Endothelial cell of umbilical vein (primary cell): ENCODE data around the gene RBMS3. TPM values are rescaled to one million over a fixed set of nuclear protein-coding genes. Genes with fewer than 3 reads are reported as not detected.

ENCODE experiments used
- BruUV-seq: library from RNA; stranded (reverse); fragments of 400-500 nt; replicated peaks from 2 replicates; lab custom pipeline; 2021; lab: Mats Ljungman, UMichigan
- CTCF ChIA-PET: fragments of 300-600, 350-600 bp; sonication (Branson Sonifier 250); formaldehyde crosslinking; loops from one replicate; lab custom pipeline; 2021; ENCODE audit warnings: antibody characterized with exemption, inconsistent platforms; lab: Charles Lee
- POLR2A ChIA-PET: fragments of 300-600, 350-600 bp; sonication (Branson Sonifier 250); formaldehyde crosslinking; loops from one replicate; lab custom pipeline; 2021; ENCODE audit warnings: antibody characterized with exemption, inconsistent platforms; lab: Charles Lee
- DNase-seq: peaks from one replicate; pipeline ENCODE4 v3.0.0-alpha.2; 2011; ENCODE audit warnings: low read depth, low spot score
- FAIRE-seq: peaks from 2 replicates; lab custom pipeline; 2011; peaks lifted over from hg19 to GRCh38; lab: Jason Lieb, UNC
- H2AFZ ChIP-seq: 2 replicates; pipeline ENCODE4 v1.6.0; 2012; ENCODE audit warnings: low read depth, low read length, control low read depth, inconsistent platforms
- H3K27ac ChIP-seq: 2 replicates; pipeline ENCODE4 v1.5.1; 2011; ENCODE audit warnings: low read depth, mild to moderate bottlenecking, control low read depth, low read length, moderate library complexity; ENCODE audit not compliant: insufficient read depth
- H3K27me3 ChIP-seq, 2 experiments: 2 replicates each; pipeline versions ENCODE4 v1.6.0 to v1.6.1; 2011; ENCODE audit warnings: low read length in 2 of 2, mixed read lengths in 1 of 2; ENCODE audit not compliant: control insufficient read depth in 2 of 2, insufficient read depth in 2 of 2
- H3K36me3 ChIP-seq, 2 experiments: 2 replicates in 1 of 2; 3 replicates in 1 of 2; pipeline ENCODE4 v1.5.1; 2011; ENCODE audit warnings: low read length in 2 of 2, mild to moderate bottlenecking in 1 of 2, moderate library complexity in 1 of 2; ENCODE audit not compliant: control insufficient read depth in 2 of 2, insufficient read depth in 2 of 2; ENCODE audit errors: extremely low read depth in 1 of 2
- H3K4me1 ChIP-seq: 3 replicates; pipeline ENCODE4 v1.5.1; 2011; ENCODE audit warnings: mild to moderate bottlenecking, low read length; ENCODE audit not compliant: control insufficient read depth, insufficient read depth; ENCODE audit errors: extremely low read depth
- H3K4me2 ChIP-seq: 2 replicates; pipeline ENCODE4 v1.6.1; 2011; ENCODE audit warnings: low read length, control low read depth, mixed read lengths; ENCODE audit not compliant: insufficient read depth
- H3K4me3 ChIP-seq, 3 experiments: fragments of 200-600 bp in 1 of 3; sonication (generic), shearing (Covaris generic) in 1 of 3; replicated peaks in 1 of 3; 2 replicates each; pipeline ENCODE4 v1.5.1; 2011 to 2016; ENCODE audit warnings: control low read depth in 3 of 3, low read length in 3 of 3, mild to moderate bottlenecking in 2 of 3, inconsistent platforms in 1 of 3, low read depth in 1 of 3, moderate library complexity in 1 of 3; ENCODE audit not compliant: insufficient read depth in 1 of 3
- H3K79me2 ChIP-seq: 2 replicates; pipeline ENCODE4 v1.6.0; 2012; ENCODE audit warnings: low read length, inconsistent platforms; ENCODE audit not compliant: control insufficient read depth, insufficient read depth
- H3K9ac ChIP-seq: replicated peaks from 2 replicates; pipeline ENCODE3; 2011; ENCODE audit warnings: low read length, control low read depth; ENCODE audit not compliant: insufficient read depth; ENCODE audit errors: extremely low read depth
- H3K9me1 ChIP-seq: replicated peaks from 3 replicates; pipeline ENCODE4 v1.6.0; 2011; ENCODE audit warnings: mild to moderate bottlenecking, low read length; ENCODE audit not compliant: control insufficient read depth, insufficient read depth; ENCODE audit errors: extremely low read depth
- H3K9me3 ChIP-seq: replicated peaks from 2 replicates; pipeline ENCODE4 v1.5.1; 2012; ENCODE audit warnings: low read length, inconsistent platforms; ENCODE audit not compliant: control insufficient read depth, insufficient read depth
- H4K20me1 ChIP-seq: replicated peaks from 2 replicates; pipeline ENCODE3; 2011; ENCODE audit warnings: mild to moderate bottlenecking, low read length; ENCODE audit not compliant: control insufficient read depth, insufficient read depth; ENCODE audit errors: extremely low read depth
- CTCF ChIP-seq, 2 donors: IDR thresholded peaks; 1 replicate in 1 of 2; 2 replicates in 1 of 2; pipeline ENCODE4 v1.5.1; 2011; ENCODE audit warnings: low read length in 2 of 2, mild to moderate bottlenecking in 2 of 2, moderate library complexity in 2 of 2, control low read depth in 1 of 2, inconsistent platforms in 1 of 2, low read depth in 1 of 2; ENCODE audit not compliant: insufficient read depth in 1 of 2; ENCODE audit errors: extremely low read depth in 1 of 2
- EZH2 ChIP-seq: IDR thresholded peaks from 2 replicates; pipeline ENCODE4 v1.6.1; 2012; ENCODE audit warnings: borderline replicate concordance, low read depth, mild to moderate bottlenecking, moderate library complexity, low read length, inconsistent platforms; ENCODE audit not compliant: severe bottlenecking
- FOS ChIP-seq: IDR thresholded peaks from 2 replicates; pipeline ENCODE4 v1.6.1; 2011; ENCODE audit warnings: mild to moderate bottlenecking, low read length, moderate library complexity, borderline replicate concordance; ENCODE audit not compliant: insufficient read depth
- GATA2 ChIP-seq: IDR thresholded peaks from 2 replicates; pipeline ENCODE4 v1.7.0; 2011; ENCODE audit warnings: low read depth, mild to moderate bottlenecking, moderate library complexity, mixed read lengths, low read length; ENCODE audit not compliant: insufficient read length, insufficient read depth
- JUN ChIP-seq: IDR thresholded peaks from 2 replicates; pipeline ENCODE4 v1.6.1; 2011; ENCODE audit warnings: borderline replicate concordance, low read depth; ENCODE audit not compliant: insufficient read length, insufficient read depth
- MAX ChIP-seq: IDR thresholded peaks from 2 replicates; pipeline ENCODE4 v1.6.1; 2011; ENCODE audit not compliant: insufficient read depth, insufficient read length
- MYC ChIP-seq: IDR thresholded peaks from one replicate; pipeline ENCODE4 v1.6.1; 2011; ENCODE audit warnings: mild to moderate bottlenecking, low read depth, low read length
- POLR2A ChIP-seq: IDR thresholded peaks from 2 replicates; pipeline ENCODE4 v1.6.1; 2012; ENCODE audit warnings: low read depth, mild to moderate bottlenecking, control low read depth, low read length
- POLR2AphosphoS5 ChIP-seq: IDR thresholded peaks from 2 replicates; pipeline ENCODE4 v1.6.1; 2012; ENCODE audit warnings: low read depth, mild to moderate bottlenecking, control low read depth, low read length, moderate library complexity; ENCODE audit not compliant: insufficient read depth
- dilution Hi-C: fragments of 300-500 bp; cut with MboI; formaldehyde crosslinking; loops from one replicate; pipeline ENCODE4 v1.15.0; 2019; ENCODE audit warnings: low sequenced_read_pairs; ENCODE audit not compliant: extremely low pct_ligation_motif_present
- intact Hi-C: fragments of 100-400 bp; cut with micrococcal nuclease; formaldehyde crosslinking; loops from one replicate; pipeline ENCODE4 v1.10.0; 2022
- polyA plus RNA-seq, 4 experiments: library from polyadenylated mRNA; depleted of rRNA in 3 of 4; stranded (reverse) in 3 of 4; unstranded in 1 of 4; fragments of >200 nt; gene quantifications; 2 replicates each; pipeline versions ENCODE4 v1.2.1 to v1.2.3, GENCODE V29; 2011 to 2012; ENCODE audit warnings: missing spikeins in 1 of 4
- total RNA-seq: library from RNA; stranded (reverse); gene quantifications from 2 replicates; pipeline ENCODE4 v1.2.3, GENCODE V29; 2021

RBMS3 gene
- total and polyA plus RNA-seq, 2 donors (not counting 3 experiments of a cell fraction or from before 2014, with no cell fraction given) = 13.6 to 42.3 TPM

- H2AFZ ChIP-seq = no peak overlapping the region
- H3K9ac ChIP-seq = no peak overlapping the region
- DNase-seq (no peak), FAIRE-seq (no peak)
- CTCF ChIA-PET = no interaction called here
- TF ChIP-seq FOS (no peak), CTCF (IDR thresholded peaks at IDR 0.05; ENCODE audit: extremely low read depth in 1 of 2, insufficient read depth in 1 of 2, low read depth in 1 of 2, low read length in 2 of 2) (no peak)
- H3K27me3 ChIP-seq = no peaks in the 10 kb centered on the region
- no peaks in the 10 kb centered on the region for H3K36me3 ChIP-seq
- H3K4me3 ChIP-seq = no peak overlapping the region
- H3K4me2 ChIP-seq = no peak overlapping the region
- H4K20me1 ChIP-seq = no peaks in the 10 kb centered on the region
- dilution Hi-C loops = no loop called here
- intact Hi-C loops = no loop called here
- no peaks in the 10 kb centered on the region for H3K9me1 ChIP-seq
- POLR2A ChIA-PET = no interaction called here
- H3K4me1 ChIP-seq = no peaks in the 10 kb centered on the region
- no peaks in the 10 kb centered on the region for H3K79me2 ChIP-seq
- H3K27ac ChIP-seq = no peak overlapping the region
- no peaks in the 10 kb centered on the region for H3K9me3 ChIP-seq
- BruUV-seq = no TSS peak
These were observed 176.0 kb downstream of the RBMS3 start for GRCh38 chr3:29456901-29457300.

- H3K36me3 ChIP-seq = no peaks in the 10 kb centered on the region
- H3K4me3 ChIP-seq = no peak overlapping the region
- no peak overlapping the region for H2AFZ ChIP-seq
- H3K27ac ChIP-seq = no peak overlapping the region
- dilution Hi-C loops = no loop called here
- no peak overlapping the region for H3K4me2 ChIP-seq
- no peaks in the 10 kb centered on the region for H3K27me3 ChIP-seq
- intact Hi-C loops = no loop called here
- BruUV-seq = no TSS peak
- no peak overlapping the region for H3K9ac ChIP-seq
- no peaks in the 10 kb centered on the region for H3K9me3 ChIP-seq
- DNase-seq (no peak), FAIRE-seq (no peak)
- H3K79me2 ChIP-seq = peaks cover 2% of the 10 kb centered on the region
- CTCF ChIA-PET = interaction anchor here (0.9 kb wide), 1 partner anchor 12 kb away, joined by 5 read pairs; no protein-coding TSS in a partner anchor
- no peak for TF ChIP-seq FOS
- no peak for TF ChIP-seq MAX
- no peak for TF ChIP-seq GATA2
- TF ChIP-seq POLR2A = no peak
- no peak for TF ChIP-seq POLR2AphosphoS5
- TF ChIP-seq JUN = no peak
- no peak for TF ChIP-seq CTCF (IDR thresholded peaks at IDR 0.05; ENCODE audit: extremely low read depth in 1 of 2, insufficient read depth in 1 of 2, low read depth in 1 of 2, low read length in 2 of 2)
- no peak for TF ChIP-seq MYC
- no peak for TF ChIP-seq EZH2
- no peaks in the 10 kb centered on the region for H3K9me1 ChIP-seq
- no peaks in the 10 kb centered on the region for H3K4me1 ChIP-seq
- POLR2A ChIA-PET = no interaction called here
- H4K20me1 ChIP-seq = no peaks in the 10 kb centered on the region
These were observed 182.4 kb downstream of the RBMS3 start for GRCh38 chr3:29463304-29463703.
